GM23248 (cell line): ENCODE measurements around the gene IGSF3. TPM values are rescaled to one million over a fixed set of nuclear protein-coding genes. Genes with fewer than 3 reads are reported as not detected.
A peak's percentile ranks its signal among the peaks of the same experiment; 100 is the strongest.

ENCODE experiments used
- DNase-seq: peaks from one replicate; pipeline ENCODE4 v3.0.0-alpha.2; 2015
- H2AFZ ChIP-seq: fragments of 200-600 bp; sonication (generic); 2 replicates; pipeline ENCODE4 v1.6.1; 2016; ENCODE audit warnings: antibody characterized with exemption
- H3F3A ChIP-seq: fragments of 200-600 bp; sonication (generic); 2 replicates; pipeline ENCODE4 v1.6.1; 2016; ENCODE audit warnings: mild to moderate bottlenecking, antibody characterized with exemption, mixed run types; ENCODE audit not compliant: insufficient read depth
- H3K27ac ChIP-seq: fragments of 200-600 bp; sonication (generic); 2 replicates; pipeline ENCODE4 v1.5.1; 2016; ENCODE audit warnings: mild to moderate bottlenecking
- H3K27me3 ChIP-seq: fragments of 200-600 bp; sonication (generic); replicated peaks from 2 replicates; pipeline ENCODE4 v1.6.1; 2016; ENCODE audit warnings: mild to moderate bottlenecking; ENCODE audit not compliant: insufficient read depth
- H3K36me3 ChIP-seq: fragments of 200-600 bp; sonication (generic); 2 replicates; pipeline ENCODE4 v1.6.1; 2016; ENCODE audit warnings: low read depth, mild to moderate bottlenecking
- H3K4me1 ChIP-seq: fragments of 200-600 bp; sonication (generic); 2 replicates; pipeline ENCODE4 v1.6.1; 2016; ENCODE audit warnings: mild to moderate bottlenecking; ENCODE audit not compliant: insufficient read depth
- H3K4me2 ChIP-seq: fragments of 200-600 bp; sonication (generic); one replicate; pipeline ENCODE4 v1.6.1; 2016; ENCODE audit warnings: mild to moderate bottlenecking; ENCODE audit not compliant: unreplicated experiment
- H3K4me3 ChIP-seq: fragments of 200-600 bp; sonication (generic); 2 replicates; pipeline ENCODE4 v1.5.1; 2016; ENCODE audit warnings: mild to moderate bottlenecking
- H3K79me2 ChIP-seq: fragments of 200-600 bp; sonication (generic); 2 replicates; pipeline ENCODE4 v1.6.1; 2016; ENCODE audit warnings: mild to moderate bottlenecking; ENCODE audit not compliant: insufficient read depth
- H3K9ac ChIP-seq: fragments of 200-600 bp; sonication (generic); 2 replicates; pipeline ENCODE4 v1.6.1; 2016; ENCODE audit warnings: mild to moderate bottlenecking
- H3K9me2 ChIP-seq: fragments of 200-600 bp; sonication (generic); 2 replicates; pipeline ENCODE4 v1.6.1; 2016; ENCODE audit warnings: mixed run types, mild to moderate bottlenecking, moderate library complexity; ENCODE audit not compliant: insufficient read depth
- H3K9me3 ChIP-seq: fragments of 200-600 bp; sonication (generic); one replicate; pipeline ENCODE4 v1.6.1; 2017; ENCODE audit warnings: low read depth
- H4K20me1 ChIP-seq: fragments of 200-600 bp; sonication (generic); 2 replicates; pipeline ENCODE4 v1.6.0; 2016; ENCODE audit not compliant: insufficient read depth
- EZH2 ChIP-seq: fragments of 200-600 bp; sonication (generic); IDR thresholded peaks from 2 replicates; pipeline ENCODE4 v1.6.1; 2018; ENCODE audit warnings: antibody characterized with exemption, mild to moderate bottlenecking; ENCODE audit not compliant: insufficient read depth, poor library complexity, severe bottlenecking
- EZH2phosphoT487 ChIP-seq: fragments of 200-600 bp; sonication (generic); IDR thresholded peaks from 2 replicates; pipeline ENCODE4 v1.6.1; 2018; ENCODE audit warnings: antibody characterized with exemption, moderate library complexity, mild to moderate bottlenecking, low read depth; ENCODE audit not compliant: insufficient read depth
- WGBS, 2 experiments: methylation state at CpG; one replicate each; pipeline ENCODE4 v1.1.6; 2015 to 2017; ENCODE audit warnings: low lambda C conversion rate in 2 of 2, low coverage in 1 of 2; ENCODE audit errors: missing lambda C conversion rate in 2 of 2; 5-methylcytosine and 5-hydroxymethylcytosine counted together
- in situ Hi-C: fragments of 300-500 bp; cut with MboI; formaldehyde crosslinking; loops from 2 replicates; pipeline ENCODE4 v1.15.0; 2020
- polyA plus RNA-seq: library from polyadenylated mRNA; unstranded; fragments of >200 nt; fragmentation: Nextera tagmentation; extraction: Ambion mirVana; gene quantifications from 2 replicates; pipeline ENCODE4 v1.2.1, GENCODE V29; 2016
- total RNA-seq: library from RNA; depleted of rRNA; stranded (reverse); fragments of >200 nt; shearing (Covaris generic); gene quantifications from 2 replicates; pipeline ENCODE4 v1.2.3, GENCODE V29; 2014

Gene IGSF3
- total and polyA plus RNA-seq, 2 experiments from 2014 or later: 0.08 to 0.22 TPM

- Histone ChIP-seq H3K36me3 (no peaks in the 10 kb centered on the region), H3K4me3 (no peak overlapping the region), H3K9ac (no peak overlapping the region), H3K4me2 (no peak overlapping the region), H3K9me2 (no peaks in the 10 kb centered on the region), H3K9me3 (no peaks in the 10 kb centered on the region), H3K79me2 (peaks cover 5% of the 10 kb centered on the region; the same call in 1 of the 2 replicates), H3K27ac (no peak overlapping the region), H3F3A (no peaks in the 10 kb centered on the region), H3K27me3 (peaks cover 1% of the 10 kb centered on the region; the same call in 1 of the 2 replicates), H2AFZ (no peak overlapping the region), H4K20me1 (no peaks in the 10 kb centered on the region), H3K4me1 (0 out of 2 replicates have a peak, but pooled peaks cover 8% of the 10 kb centered on the region)
- DNase-seq: no peak
- in situ Hi-C loops: no loop called here
- 78% methylated on average over 4 of the region's 4 CpGs for WGBS, 2 experiments
- no peak for TF ChIP-seq EZH2phosphoT487
- no peak for TF ChIP-seq EZH2
Observed at GRCh38 chr1:116572771-116573430, 94.6 kb downstream of the IGSF3 start.

- no peaks in the 10 kb centered on the region for H4K20me1 ChIP-seq
- no peak for TF ChIP-seq EZH2phosphoT487
- no peak overlapping the region for H3K4me3 ChIP-seq
- H3K9me2 ChIP-seq: no peaks in the 10 kb centered on the region
- H3K36me3 ChIP-seq: no peaks in the 10 kb centered on the region
- no peaks in the 10 kb centered on the region for H3K9me3 ChIP-seq
- WGBS, 2 experiments: 96 to 97% methylated on average over 2 of the region's 2 CpGs
- no peak overlapping the region for H3K9ac ChIP-seq
- H3K4me1 ChIP-seq: 0 out of 2 replicates have a peak, but pooled peaks cover 8% of the 10 kb centered on the region
- peaks cover 5% of the 10 kb centered on the region; the same call in 1 of the 2 replicates for H3K79me2 ChIP-seq
- peak overlapping the region; percentile 88; the same call in 1 of the 2 replicates for H2AFZ ChIP-seq
- no peak for DNase-seq
- no peak overlapping the region for H3K27ac ChIP-seq
- no peaks in the 10 kb centered on the region for H3F3A ChIP-seq
- H3K27me3 ChIP-seq: no peaks in the 10 kb centered on the region
- in situ Hi-C loops: no loop called here
- H3K4me2 ChIP-seq: no peak overlapping the region
Observed at GRCh38 chr1:116572099-116572498, 95.4 kb downstream of the IGSF3 start.

GRCh38 chr1:116571215-116571919, 96.2 kb downstream of the IGSF3 start:
- Histone ChIP-seq H2AFZ (peak overlapping the region; percentile 88), H3K79me2 (peaks cover 5% of the 10 kb centered on the region), H3F3A (no peaks in the 10 kb centered on the region), H3K9me3 (no peaks in the 10 kb centered on the region), H3K9me2 (no peaks in the 10 kb centered on the region), H3K4me1 (0 out of 2 replicates have a peak, but pooled peaks cover 8% of the 10 kb centered on the region), H3K4me3 (peak overlapping the region; percentile 81), H3K4me2 (peak overlapping the region; percentile 91), H3K27ac (peak overlapping the region; percentile 72), H3K9ac (peak overlapping the region; percentile 88), H3K27me3 (no peaks in the 10 kb centered on the region), H3K36me3 (no peaks in the 10 kb centered on the region), H4K20me1 (no peaks in the 10 kb centered on the region)
- in situ Hi-C loops: no loop called here
- no peak for TF ChIP-seq EZH2
- peak; percentile 28 for DNase-seq
- 9 to 11% methylated on average over 21 to 24 of the region's 24 CpGs for WGBS, 2 experiments

- Histone ChIP-seq H2AFZ (peak within 1 kb of the TSS; percentile 88), H3K4me2 (peak within 1 kb of the TSS; percentile 91), H4K20me1 (no peaks in the 10 kb centered on the region), H3K4me3 (peak within 1 kb of the TSS; percentile 81), H3K27ac (peak within 1 kb of the TSS; percentile 72), H3K79me2 (peaks cover 5% of the 10 kb centered on the region), H3K9me2 (no peaks in the 10 kb centered on the region), H3K36me3 (no peaks in the 10 kb centered on the region), H3K9ac (peak within 1 kb of the TSS; percentile 88), H3K9me3 (no peaks in the 10 kb centered on the region), H3K4me1 (peaks cover 14% of the 10 kb centered on the region; the same call in 1 of the 2 replicates), H3F3A (no peaks in the 10 kb centered on the region), H3K27me3 (no peaks in the 10 kb centered on the region)
- TF ChIP-seq EZH2phosphoT487 (no peak), EZH2 (no peak)
- in situ Hi-C loops: no loop called here
- 1% methylated on average over 56 to 69 of the region's 90 CpGs for WGBS, 2 experiments
- DNase-seq: peak; percentile 95
Observed at GRCh38 chr1:116570358-116571214, 96.9 kb downstream of the IGSF3 start, which contains the start of gene CD58. TSS of gene CD58 (minus strand) at chr1:116571026. CDS start at chr1:116570972, 54 bp downstream.
